ENCODE results near the gene MUC6.

MUC6 gene

GRCh38 chr11:1072821-1073231 lies 36.3 kb upstream of the MUC6 start:
- no peak for DNase-seq

- DNase-seq: no peak
Measured at GRCh38 chr11:1072116-1072820, 35.8 kb upstream of the MUC6 start.

GRCh38 chr11:1071571-1072115 lies 35.1 kb upstream of the MUC6 start:
- DNase-seq: no peak

GRCh38 chr11:1070594-1071462 lies 34.3 kb upstream of the MUC6 start:
- no peak for DNase-seq

- DNase-seq: no peak
Measured at GRCh38 chr11:1069740-1070139, 33.2 kb upstream of the MUC6 start.

GRCh38 chr11:1067812-1068496 lies 31.4 kb upstream of the MUC6 start:
- no peak for DNase-seq

GRCh38 chr11:1064167-1064566 lies 27.6 kb upstream of the MUC6 start:
- DNase-seq: no peak

GRCh38 chr11:1062075-1062820 lies 25.7 kb upstream of the MUC6 start:
- DNase-seq: no peak

GRCh38 chr11:1060852-1061616 lies 24.5 kb upstream of the MUC6 start:
- DNase-seq: no peak

GRCh38 chr11:1060410-1060809 lies 23.9 kb upstream of the MUC6 start:
- no peak for DNase-seq

GRCh38 chr11:1059759-1060158 lies 23.2 kb upstream of the MUC6 start:
- DNase-seq: no peak

GRCh38 chr11:1057806-1058205 lies 21.3 kb upstream of the MUC6 start:
- no peak for DNase-seq

- DNase-seq: no peak
Measured at GRCh38 chr11:1055990-1056771, 19.7 kb upstream of the MUC6 start.

- no peak for DNase-seq
Measured at GRCh38 chr11:1055109-1055703, 18.7 kb upstream of the MUC6 start.

GRCh38 chr11:1054143-1055108 lies 17.9 kb upstream of the MUC6 start:
- DNase-seq: no peak

- no peak for DNase-seq
Measured at GRCh38 chr11:1053121-1053901, 16.8 kb upstream of the MUC6 start.

GRCh38 chr11:1052133-1053011 lies 15.9 kb upstream of the MUC6 start:
- DNase-seq: no peak
